IMR-90 (cell line): ENCODE measurements around the gene B4GALT5. TPM values are rescaled to one million over a fixed set of nuclear protein-coding genes. Genes with fewer than 3 reads are reported as not detected.

Experiments used
- ATAC-seq: fragments of 200-7000 bp; cut with Tn5 transposase; 2 replicates; pipeline ENCODE4 v1.9.1; 2020; ENCODE audit warnings: low read depth, mild to moderate bottlenecking, moderate library complexity
- BruUV-seq: library from RNA; stranded (reverse); fragments of 400-500 nt; replicated peaks from 2 replicates; lab custom pipeline; 2021; lab: Mats Ljungman, UMichigan
- CTCF ChIA-PET: fragments of 300-600 bp; formaldehyde crosslinking; extraction: SDS; loops from one replicate; lab custom pipeline; 2021; ENCODE audit warnings: antibody characterized with exemption; lab: Yijun Ruan, JAX
- POLR2A ChIA-PET: fragments of 300-600 bp; sonication (Branson Sonifier 250); formaldehyde crosslinking; loops from one replicate; lab custom pipeline; 2022; ENCODE audit warnings: antibody characterized with exemption; ENCODE audit not compliant: unreplicated experiment; lab: Charles Lee
- DNase-seq: peaks from one replicate; pipeline ENCODE4 v3.0.0; 2013
- H2AFZ ChIP-seq: replicated peaks from 2 replicates; pipeline ENCODE3; 2013; ENCODE audit warnings: low read length, mild to moderate bottlenecking; ENCODE audit not compliant: poor library complexity
- H2AK5ac ChIP-seq: 2 replicates; pipeline ENCODE4 v1.6.1; 2013; ENCODE audit warnings: low read depth, low read length, inconsistent platforms
- H2AK9ac ChIP-seq: replicated peaks from 2 replicates; pipeline ENCODE3; 2013; ENCODE audit warnings: mild to moderate bottlenecking, low read depth, low read length, moderate library complexity; ENCODE audit not compliant: poor library complexity
- H2BK120ac ChIP-seq: 2 replicates; pipeline ENCODE4 v1.6.1; 2013; ENCODE audit warnings: low read depth, low read length, inconsistent platforms
- H2BK15ac ChIP-seq: 3 replicates; pipeline ENCODE4 v1.6.1; 2013; ENCODE audit warnings: low read depth, low read length, inconsistent platforms
- H2BK20ac ChIP-seq: 2 replicates; pipeline ENCODE4 v1.6.1; 2013; ENCODE audit warnings: low read depth, mild to moderate bottlenecking, inconsistent platforms, low read length, moderate library complexity
- H2BK5ac ChIP-seq: 2 replicates; pipeline ENCODE4 v1.6.1; 2013; ENCODE audit warnings: mild to moderate bottlenecking, low read depth, low read length, inconsistent platforms; ENCODE audit not compliant: poor library complexity, severe bottlenecking
- H3K14ac ChIP-seq: replicated peaks from 2 replicates; pipeline ENCODE4 v1.6.1; 2013; ENCODE audit warnings: low read depth, low read length, inconsistent platforms
- H3K18ac ChIP-seq: 2 replicates; pipeline ENCODE4 v1.6.1; 2013; ENCODE audit warnings: low read depth, low read length, control low read depth
- H3K23ac ChIP-seq: 2 replicates; pipeline ENCODE4 v1.6.1; 2013; ENCODE audit warnings: low read depth, low read length, inconsistent platforms
- H3K27ac ChIP-seq: 2 replicates; pipeline ENCODE4 v1.5.1; 2013; ENCODE audit warnings: mild to moderate bottlenecking, control low read depth, low read length; ENCODE audit not compliant: insufficient read depth
- H3K27me3 ChIP-seq: 2 replicates; pipeline ENCODE4 v1.6.1; 2013; ENCODE audit warnings: low read length; ENCODE audit not compliant: control insufficient read depth, insufficient read depth
- H3K36me3 ChIP-seq: 2 replicates; pipeline ENCODE4 v1.6.1; 2013; ENCODE audit warnings: low read length, mixed read lengths; ENCODE audit not compliant: control insufficient read depth, insufficient read depth
- H3K4ac ChIP-seq: 2 replicates; pipeline ENCODE4 v1.6.1; 2013; ENCODE audit warnings: low read depth, low read length, inconsistent platforms
- H3K4me1 ChIP-seq: 2 replicates; pipeline ENCODE4 v1.6.1; 2013; ENCODE audit warnings: low read length, mixed read lengths; ENCODE audit not compliant: control insufficient read depth, insufficient read depth
- H3K4me2 ChIP-seq: 2 replicates; pipeline ENCODE4 v1.6.1; 2013; ENCODE audit warnings: low read depth, mild to moderate bottlenecking, control low read depth, low read length, moderate library complexity
- H3K4me3 ChIP-seq: 2 replicates; pipeline ENCODE4 v1.5.1; 2013; ENCODE audit warnings: low read depth, mild to moderate bottlenecking, control low read depth, low read length, moderate library complexity; ENCODE audit not compliant: insufficient read depth
- H3K56ac ChIP-seq: 2 replicates; pipeline ENCODE4 v1.6.1; 2013; ENCODE audit warnings: low read length, inconsistent platforms; ENCODE audit not compliant: insufficient read depth; ENCODE audit errors: extremely low read depth
- H3K79me1 ChIP-seq, 2 experiments: 2 replicates each; pipeline ENCODE4 v1.6.1; 2013; ENCODE audit warnings: low read length in 2 of 2, inconsistent platforms in 1 of 2, low read depth in 1 of 2
- H3K9ac ChIP-seq: 2 replicates; pipeline ENCODE4 v1.6.1; 2013; ENCODE audit warnings: low read depth, low read length, control low read depth
- H3K9me1 ChIP-seq: 2 replicates; pipeline ENCODE4 v1.6.1; 2013; ENCODE audit warnings: low read length, inconsistent platforms; ENCODE audit not compliant: insufficient read depth
- H3K9me3 ChIP-seq: 2 replicates; pipeline ENCODE4 v1.6.1; 2013; ENCODE audit warnings: low read length; ENCODE audit not compliant: control insufficient read depth, insufficient read depth
- H4K20me1 ChIP-seq: 2 replicates; pipeline ENCODE4 v1.6.1; 2013; ENCODE audit warnings: low read length, inconsistent platforms; ENCODE audit not compliant: insufficient read depth
- H4K5ac ChIP-seq: 2 replicates; pipeline ENCODE4 v1.6.1; 2013; ENCODE audit warnings: mild to moderate bottlenecking, low read depth, low read length, control low read depth
- H4K8ac ChIP-seq, 2 experiments: 2 replicates each; pipeline ENCODE4 v1.6.1; 2013; ENCODE audit warnings: low read depth in 2 of 2, low read length in 2 of 2, control low read depth in 1 of 2, inconsistent platforms in 1 of 2
- H4K91ac ChIP-seq: 2 replicates; pipeline ENCODE4 v1.6.1; 2013; ENCODE audit warnings: low read depth, low read length, inconsistent platforms; ENCODE audit not compliant: insufficient read depth
- BHLHE40 ChIP-seq: fragments of 150-350 bp; IDR thresholded peaks from 2 replicates; pipeline ENCODE4 v1.6.1; 2016; ENCODE audit warnings: mild to moderate bottlenecking, low read depth, low read length
- CEBPB ChIP-seq: IDR thresholded peaks from 2 replicates; pipeline ENCODE4 v1.6.1; 2012; ENCODE audit warnings: low read depth, low read length, improper control_type of control experiment
- CHD1 ChIP-seq: IDR thresholded peaks from 2 replicates; pipeline ENCODE4 v1.6.1; 2012; ENCODE audit warnings: low read depth, low read length, improper control_type of control experiment
- MAFK ChIP-seq: IDR thresholded peaks from 2 replicates; pipeline ENCODE4 v1.6.1; 2012; ENCODE audit warnings: low read depth, low read length, improper control_type of control experiment
- MXI1 ChIP-seq: IDR thresholded peaks from 2 replicates; pipeline ENCODE4 v1.6.1; 2012; ENCODE audit warnings: low read depth, mild to moderate bottlenecking, low read length, moderate library complexity, borderline replicate concordance
- NFE2L2 ChIP-seq: fragments of 150-350 bp; IDR thresholded peaks from 2 replicates; pipeline ENCODE4 v1.6.1; 2016; ENCODE audit warnings: low read depth, mild to moderate bottlenecking, low read length
- POLR2A ChIP-seq: IDR thresholded peaks from 2 replicates; pipeline ENCODE4 v1.6.1; 2012; ENCODE audit warnings: mild to moderate bottlenecking, low read depth, low read length
- RAD21 ChIP-seq: IDR thresholded peaks from 2 replicates; pipeline ENCODE4 v1.6.1; 2012; ENCODE audit warnings: low read length, improper control_type of control experiment
- RCOR1 ChIP-seq: IDR thresholded peaks from 2 replicates; pipeline ENCODE4 v1.6.1; 2012; ENCODE audit warnings: mild to moderate bottlenecking, low read length, improper control_type of control experiment; ENCODE audit not compliant: insufficient replicate concordance
- RFX5 ChIP-seq: IDR thresholded peaks from 2 replicates; pipeline ENCODE4 v1.8.0; 2012; ENCODE audit warnings: low read depth, mild to moderate bottlenecking, low read length, moderate library complexity
- SMC3 ChIP-seq: fragments of 150-350 bp; IDR thresholded peaks from 2 replicates; pipeline ENCODE4 v1.6.1; 2016; ENCODE audit warnings: low read depth, mild to moderate bottlenecking, antibody characterized with exemption, low read length, moderate library complexity
- WGBS, 2 experiments: methylation state at CpG; one replicate each; pipeline versions ENCODE4 v1.1.5 to v1.1.7; 2013; ENCODE audit warnings: missing lambda C conversion rate in 2 of 2; ENCODE audit not compliant: insufficient read length in 1 of 2; ENCODE audit errors: extremely low coverage in 2 of 2; 5-methylcytosine and 5-hydroxymethylcytosine counted together
- dilution Hi-C: fragments of 300-500 bp; cut with HindIII; formaldehyde crosslinking; loops from one replicate; pipeline ENCODE4 v1.14.3; 2018; ENCODE audit warnings: low sequenced_read_pairs; ENCODE audit not compliant: unreplicated experiment
- in situ Hi-C: fragments of 300-500 bp; cut with MboI; formaldehyde crosslinking; loops from 3 replicates; pipeline ENCODE4 v1.14.3; 2019; ENCODE audit warnings: low sequenced_read_pairs, inconsistent platforms, mixed read lengths
- intact Hi-C: fragments of 100-400 bp; cut with micrococcal nuclease; formaldehyde crosslinking; loops from 2 replicates; pipeline ENCODE4 v1.10.0; 2022
- polyA plus RNA-seq, 3 experiments: library from polyadenylated mRNA; depleted of rRNA; stranded (reverse); fragments of >200 nt; gene quantifications; 2 replicates each; pipeline ENCODE4 v1.2.3, GENCODE V29; 2012; ENCODE audit warnings: low replicate concordance in 1 of 3
- total RNA-seq: library from RNA; depleted of rRNA; stranded (reverse); fragments of >200 nt; gene quantifications from 2 replicates; pipeline ENCODE4 v1.2.3, GENCODE V29; 2012
- TF ChIP-seq, protein P1 (sequence below): fragments of 150-350 bp; IDR thresholded peaks from 2 replicates; pipeline ENCODE4 v1.6.1; 2017; ENCODE audit warnings: mild to moderate bottlenecking, antibody characterized with exemption, low read length, low read depth
- TF ChIP-seq, protein P2 (sequence below): fragments of 150-350 bp; IDR thresholded peaks from 2 replicates; pipeline ENCODE4 v1.6.1; 2016; ENCODE audit warnings: low read depth, mild to moderate bottlenecking, low read length, moderate library complexity, borderline replicate concordance
- TF ChIP-seq, protein P3 (sequence below): conservative IDR thresholded peaks from 2 replicates; pipeline ENCODE4 v1.5.1; 2012; ENCODE audit warnings: mild to moderate bottlenecking, low read depth, low read length, improper control_type of control experiment

Gene B4GALT5
- total and polyA plus RNA-seq, 2 of the 4 experiments (the other 2 are of a cell fraction): 11.3 to 20.4 TPM

DNA sequence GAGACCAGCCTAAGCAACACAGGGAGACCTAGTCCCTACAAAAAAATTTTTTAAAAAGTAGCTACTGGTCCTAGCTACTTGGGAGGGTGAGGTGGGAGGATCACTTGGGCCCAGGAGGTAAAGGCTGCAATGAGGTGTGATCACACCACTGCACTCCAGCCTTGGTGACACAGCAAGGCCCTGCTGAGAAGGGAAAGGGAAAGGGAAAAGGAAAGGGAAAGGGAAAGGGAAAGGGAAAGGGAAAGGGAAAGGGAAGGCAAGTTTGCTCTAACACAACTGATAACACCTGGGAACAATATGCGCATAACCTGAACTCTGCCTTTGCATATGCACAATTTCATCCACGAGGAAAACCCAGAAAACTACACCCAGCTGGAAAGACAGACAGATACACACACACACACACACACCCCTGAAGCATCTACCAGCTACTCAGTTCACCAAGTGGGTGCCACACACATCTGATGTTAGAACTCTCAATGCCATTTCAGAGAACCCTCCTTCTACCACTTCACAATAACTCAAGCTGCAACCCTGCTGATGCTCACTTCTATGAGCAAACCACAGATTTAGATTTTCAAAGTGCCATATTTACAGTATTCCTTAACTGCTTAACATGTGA is 19.1 kb downstream of the B4GALT5 start:
- H3K9ac ChIP-seq: no peak overlapping the region
- no peak overlapping the region for H2BK5ac ChIP-seq
- dilution Hi-C loops (no loop called here), intact Hi-C loops (no loop called here), in situ Hi-C loops (no loop called here)
- DNase-seq: no peak
- no peaks in the 10 kb centered on the region for H3K27me3 ChIP-seq
- no peak overlapping the region for H3K4me2 ChIP-seq
- no peak overlapping the region for H4K8ac ChIP-seq
- H4K20me1 ChIP-seq: peaks cover 83% of the 10 kb centered on the region
- no peak overlapping the region for H4K5ac ChIP-seq
- H3K23ac ChIP-seq: peak overlapping the region; percentile 38; the same call in 1 of the 2 replicates
- no peak overlapping the region for H3K4me3 ChIP-seq
- H3K18ac ChIP-seq: no peak overlapping the region
- no TSS peak for BruUV-seq
- ChIA-PET CTCF (interaction anchor here (0.6 kb wide), 1 partner anchor 138 kb away, joined by 10 read pairs; no protein-coding TSS in a partner anchor), POLR2A (no interaction called here)
- peaks cover 9% of the 10 kb centered on the region for H3K9me1 ChIP-seq
- H3K14ac ChIP-seq: no peak overlapping the region
- H2BK15ac ChIP-seq: no peak overlapping the region
- peaks cover 33 to 77% of the 10 kb centered on the region in 2 experiments for H3K79me1 ChIP-seq
- H2AFZ ChIP-seq: no peak overlapping the region
- H2AK9ac ChIP-seq: no peak overlapping the region
- no peaks in the 10 kb centered on the region for H3K36me3 ChIP-seq
- ATAC-seq: no peak
- no peak overlapping the region for H2BK120ac ChIP-seq
- WGBS, 2 experiments: no CpG with 5 or more reads among the region's 2 CpGs
- peak overlapping the region; percentile 60; the same call in 1 of the 2 replicates for H2AK5ac ChIP-seq
- no peak overlapping the region for H3K4ac ChIP-seq
- H3K4me1 ChIP-seq: peaks cover 11% of the 10 kb centered on the region
- H3K56ac ChIP-seq: no peak overlapping the region
- no peaks in the 10 kb centered on the region for H3K9me3 ChIP-seq
- H3K27ac ChIP-seq: no peak overlapping the region
- no peak overlapping the region for H2BK20ac ChIP-seq
- no peak overlapping the region for H4K91ac ChIP-seq
- TF ChIP-seq RFX5: no peak
- no peak for TF ChIP-seq RAD21
- TF ChIP-seq, protein P1, sequence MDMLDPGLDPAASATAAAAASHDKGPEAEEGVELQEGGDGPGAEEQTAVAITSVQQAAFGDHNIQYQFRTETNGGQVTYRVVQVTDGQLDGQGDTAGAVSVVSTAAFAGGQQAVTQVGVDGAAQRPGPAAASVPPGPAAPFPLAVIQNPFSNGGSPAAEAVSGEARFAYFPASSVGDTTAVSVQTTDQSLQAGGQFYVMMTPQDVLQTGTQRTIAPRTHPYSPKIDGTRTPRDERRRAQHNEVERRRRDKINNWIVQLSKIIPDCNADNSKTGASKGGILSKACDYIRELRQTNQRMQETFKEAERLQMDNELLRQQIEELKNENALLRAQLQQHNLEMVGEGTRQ: no peak
- TF ChIP-seq SMC3: no peak
- TF ChIP-seq, protein P2, sequence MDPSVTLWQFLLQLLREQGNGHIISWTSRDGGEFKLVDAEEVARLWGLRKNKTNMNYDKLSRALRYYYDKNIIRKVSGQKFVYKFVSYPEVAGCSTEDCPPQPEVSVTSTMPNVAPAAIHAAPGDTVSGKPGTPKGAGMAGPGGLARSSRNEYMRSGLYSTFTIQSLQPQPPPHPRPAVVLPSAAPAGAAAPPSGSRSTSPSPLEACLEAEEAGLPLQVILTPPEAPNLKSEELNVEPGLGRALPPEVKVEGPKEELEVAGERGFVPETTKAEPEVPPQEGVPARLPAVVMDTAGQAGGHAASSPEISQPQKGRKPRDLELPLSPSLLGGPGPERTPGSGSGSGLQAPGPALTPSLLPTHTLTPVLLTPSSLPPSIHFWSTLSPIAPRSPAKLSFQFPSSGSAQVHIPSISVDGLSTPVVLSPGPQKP: no peak
- TF ChIP-seq RCOR1: no peak
- no peak for TF ChIP-seq NFE2L2
- no peak for TF ChIP-seq MAFK
- no peak for TF ChIP-seq CHD1
- TF ChIP-seq MXI1: no peak
- TF ChIP-seq, protein P3, sequence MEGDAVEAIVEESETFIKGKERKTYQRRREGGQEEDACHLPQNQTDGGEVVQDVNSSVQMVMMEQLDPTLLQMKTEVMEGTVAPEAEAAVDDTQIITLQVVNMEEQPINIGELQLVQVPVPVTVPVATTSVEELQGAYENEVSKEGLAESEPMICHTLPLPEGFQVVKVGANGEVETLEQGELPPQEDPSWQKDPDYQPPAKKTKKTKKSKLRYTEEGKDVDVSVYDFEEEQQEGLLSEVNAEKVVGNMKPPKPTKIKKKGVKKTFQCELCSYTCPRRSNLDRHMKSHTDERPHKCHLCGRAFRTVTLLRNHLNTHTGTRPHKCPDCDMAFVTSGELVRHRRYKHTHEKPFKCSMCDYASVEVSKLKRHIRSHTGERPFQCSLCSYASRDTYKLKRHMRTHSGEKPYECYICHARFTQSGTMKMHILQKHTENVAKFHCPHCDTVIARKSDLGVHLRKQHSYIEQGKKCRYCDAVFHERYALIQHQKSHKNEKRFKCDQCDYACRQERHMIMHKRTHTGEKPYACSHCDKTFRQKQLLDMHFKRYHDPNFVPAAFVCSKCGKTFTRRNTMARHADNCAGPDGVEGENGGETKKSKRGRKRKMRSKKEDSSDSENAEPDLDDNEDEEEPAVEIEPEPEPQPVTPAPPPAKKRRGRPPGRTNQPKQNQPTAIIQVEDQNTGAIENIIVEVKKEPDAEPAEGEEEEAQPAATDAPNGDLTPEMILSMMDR: no peak
- no peak for TF ChIP-seq BHLHE40
- TF ChIP-seq CEBPB: no peak
- TF ChIP-seq POLR2A: no peak
